Neuronal stem cell (in vitro differentiated cells): ENCODE results near the gene ERC2.
"Not testable (repeated sequence)": the region's sequence is repeated elsewhere in the genome, so short reads cannot be mapped to it uniquely, and the experiment has no call there.

Experiments
- DNase-seq: peaks from one replicate; pipeline ENCODE4 v3.0.0-alpha.2; 2013; ENCODE audit warnings: low spot score
- H2AFZ ChIP-seq: one replicate; pipeline ENCODE4 v1.6.1; 2013; ENCODE audit warnings: mild to moderate bottlenecking, low read length, inconsistent platforms
- H2AK5ac ChIP-seq: 2 replicates; pipeline ENCODE4 v1.6.1; 2013; ENCODE audit warnings: low read depth, mild to moderate bottlenecking, inconsistent platforms, low read length, moderate library complexity, mixed read lengths
- H2BK120ac ChIP-seq: 2 replicates; pipeline ENCODE4 v1.6.1; 2013; ENCODE audit warnings: low read depth, mild to moderate bottlenecking, inconsistent platforms, low read length, moderate library complexity, mixed read lengths
- H2BK12ac ChIP-seq: one replicate; pipeline ENCODE4 v1.6.1; 2013; ENCODE audit warnings: low read length, inconsistent platforms
- H2BK15ac ChIP-seq: 2 replicates; pipeline ENCODE4 v1.6.1; 2013; ENCODE audit warnings: mild to moderate bottlenecking, low read length, inconsistent platforms, mixed read lengths
- H2BK5ac ChIP-seq: one replicate; pipeline ENCODE4 v1.6.1; 2013; ENCODE audit warnings: inconsistent platforms, mild to moderate bottlenecking, low read length, moderate library complexity
- H3K14ac ChIP-seq: one replicate; pipeline ENCODE4 v1.6.1; 2013; ENCODE audit warnings: low read length, inconsistent platforms
- H3K18ac ChIP-seq: 2 replicates; pipeline ENCODE4 v1.6.1; 2013; ENCODE audit warnings: low read length, inconsistent platforms
- H3K23ac ChIP-seq: 2 replicates; pipeline ENCODE4 v1.6.1; 2013; ENCODE audit warnings: low read depth, mild to moderate bottlenecking, mixed read lengths, low read length, inconsistent platforms; ENCODE audit not compliant: poor library complexity
- H3K27ac ChIP-seq: replicated peaks from 3 replicates; pipeline ENCODE4 v1.5.1; 2013; ENCODE audit warnings: low read length, inconsistent platforms
- H3K27me3 ChIP-seq, 3 experiments: 2 replicates each; pipeline ENCODE4 v1.6.1; 2013; ENCODE audit warnings: low read length in 3 of 3, mild to moderate bottlenecking in 2 of 3, inconsistent platforms in 1 of 3, low read depth in 1 of 3, mixed read lengths in 1 of 3, moderate library complexity in 1 of 3; ENCODE audit not compliant: control insufficient read depth in 3 of 3, insufficient read depth in 3 of 3
- H3K36me3 ChIP-seq, 2 donors: replicated peaks in 1 of 2; 2 replicates each; pipeline ENCODE4 v1.6.1; 2013; ENCODE audit warnings: low read length in 2 of 2; ENCODE audit not compliant: control insufficient read depth in 2 of 2, insufficient read depth in 2 of 2
- H3K4ac ChIP-seq: 2 replicates; pipeline ENCODE4 v1.6.1; 2013; ENCODE audit warnings: inconsistent platforms, mild to moderate bottlenecking, low read length, moderate library complexity
- H3K4me1 ChIP-seq, 2 donors: 1 replicate in 1 of 2; 2 replicates in 1 of 2; pipeline ENCODE4 v1.6.1; 2013; ENCODE audit warnings: low read length in 2 of 2, low read depth in 1 of 2; ENCODE audit not compliant: control insufficient read depth in 2 of 2, insufficient read depth in 1 of 2
- H3K4me2 ChIP-seq: one replicate; pipeline ENCODE4 v1.6.1; 2013; ENCODE audit warnings: mild to moderate bottlenecking, low read length, inconsistent platforms; ENCODE audit not compliant: insufficient read depth, poor library complexity, severe bottlenecking
- H3K4me3 ChIP-seq, 2 donors: 2 replicates each; pipeline ENCODE4 v1.5.1; 2013; ENCODE audit warnings: low read length in 2 of 2, mild to moderate bottlenecking in 2 of 2, inconsistent platforms in 1 of 2, moderate library complexity in 1 of 2
- H3K79me1 ChIP-seq: one replicate; pipeline ENCODE4 v1.6.1; 2013; ENCODE audit warnings: low read depth, mild to moderate bottlenecking, inconsistent platforms, low read length, moderate library complexity
- H3K9ac ChIP-seq: one replicate; pipeline ENCODE4 v1.6.1; 2013; ENCODE audit warnings: mild to moderate bottlenecking, low read depth, low read length, inconsistent platforms; ENCODE audit not compliant: poor library complexity
- H3K9me3 ChIP-seq, 2 donors: replicated peaks in 1 of 2; 2 replicates each; pipeline versions ENCODE3 to v1.6.1; 2013; ENCODE audit warnings: low read length in 2 of 2, mild to moderate bottlenecking in 2 of 2, inconsistent platforms in 1 of 2, low read depth in 1 of 2, mixed read lengths in 1 of 2, moderate library complexity in 1 of 2; ENCODE audit not compliant: control insufficient read depth in 2 of 2, insufficient read depth in 1 of 2
- H4K8ac ChIP-seq: one replicate; pipeline ENCODE4 v1.6.1; 2013; ENCODE audit warnings: low read depth, mild to moderate bottlenecking, inconsistent platforms, low read length, moderate library complexity
- H4K91ac ChIP-seq: one replicate; pipeline ENCODE4 v1.6.1; 2013; ENCODE audit warnings: low read length, low read depth, mild to moderate bottlenecking, inconsistent platforms; ENCODE audit not compliant: poor library complexity
- WGBS, 2 donors: extraction: QIAGEN DNeasy Blood & Tissue Kit; methylation state at CpG; one replicate each; pipeline ENCODE4 v1.1.7; 2013; ENCODE audit warnings: missing lambda C conversion rate in 2 of 2, mixed read lengths in 1 of 2; ENCODE audit not compliant: insufficient read length in 2 of 2, insufficient replicate concordance in 1 of 2; ENCODE audit errors: extremely low coverage in 2 of 2; 5-methylcytosine and 5-hydroxymethylcytosine counted together

Gene ERC2

DNA sequence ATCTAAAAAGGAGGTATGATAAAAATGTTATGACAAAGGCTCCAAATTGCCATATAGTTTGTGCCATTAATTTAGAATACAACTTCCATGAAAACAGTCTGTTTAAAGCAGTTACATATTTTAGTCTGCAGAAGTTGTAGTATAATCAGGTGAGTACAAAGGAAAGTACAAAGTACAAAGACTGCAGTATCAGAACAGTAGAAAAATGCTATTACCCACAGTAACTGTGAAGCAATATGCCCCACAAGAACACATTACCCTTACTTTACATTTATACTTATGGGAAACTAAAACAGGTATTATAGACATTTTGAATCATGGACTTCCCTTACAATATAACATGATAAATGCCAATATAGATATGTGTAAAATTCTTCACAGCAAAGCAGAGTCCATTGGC lies 398.5 kb downstream of the ERC2 start:
- H3K23ac ChIP-seq = no peak overlapping the region
- no peak overlapping the region for H3K4me3 ChIP-seq
- no peak overlapping the region for H2BK5ac ChIP-seq
- no peak overlapping the region for H3K9ac ChIP-seq
- H3K4me2 ChIP-seq = no peak overlapping the region
- no peak overlapping the region for H2BK120ac ChIP-seq
- no peak overlapping the region for H3K4ac ChIP-seq
- H3K36me3 ChIP-seq = no peaks in the 10 kb centered on the region
- no peak overlapping the region for H3K27ac ChIP-seq
- H2BK15ac ChIP-seq = no peak overlapping the region
- H2AK5ac ChIP-seq = no peak overlapping the region
- no peak overlapping the region for H4K8ac ChIP-seq
- DNase-seq = no peak
- no peaks in the 10 kb centered on the region for H3K9me3 ChIP-seq
- H3K18ac ChIP-seq = no peak overlapping the region
- no peak overlapping the region for H2BK12ac ChIP-seq
- H3K27me3 ChIP-seq = peaks cover 0 to 3% (median 0%) of the 10 kb centered on the region in 3 experiments
- H3K79me1 ChIP-seq = no peaks in the 10 kb centered on the region
- H2AFZ ChIP-seq = no peak overlapping the region
- no peak overlapping the region for H4K91ac ChIP-seq
- no peaks in the 10 kb centered on the region for H3K4me1 ChIP-seq
- no peak overlapping the region for H3K14ac ChIP-seq

DNA sequence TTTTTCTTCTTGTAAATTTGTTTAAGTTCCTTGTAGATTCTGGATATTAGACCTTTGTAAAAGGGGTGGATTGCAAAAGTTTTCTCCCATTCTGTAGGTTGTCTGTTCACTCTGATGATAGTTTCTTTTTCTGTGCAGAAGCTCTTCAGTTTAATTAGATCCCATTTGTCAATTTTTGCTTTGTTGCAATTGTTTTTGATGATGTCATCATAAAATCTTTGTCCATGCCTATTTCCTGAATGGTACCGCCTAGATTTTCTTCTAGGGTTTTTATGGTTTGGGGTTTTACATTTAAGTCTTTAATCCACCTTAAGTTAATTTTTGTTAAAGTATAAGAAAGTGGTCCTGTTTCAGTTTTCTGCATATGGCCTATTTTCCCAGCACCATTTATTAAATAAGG lies 401.9 kb downstream of the ERC2 start:
- not testable (repeated sequence) for DNase-seq, H2BK15ac ChIP-seq, H3K27me3 ChIP-seq, H3K4me3 ChIP-seq, H3K4me1 ChIP-seq, H3K27ac ChIP-seq, H3K14ac ChIP-seq, H3K4ac ChIP-seq, H2AFZ ChIP-seq, H4K8ac ChIP-seq, H2AK5ac ChIP-seq, H2BK5ac ChIP-seq, H3K4me2 ChIP-seq, H4K91ac ChIP-seq, H3K18ac ChIP-seq, H3K79me1 ChIP-seq, H2BK120ac ChIP-seq, H3K36me3 ChIP-seq, H3K9me3 ChIP-seq, H3K9ac ChIP-seq, H3K23ac ChIP-seq, H2BK12ac ChIP-seq
- no CpG with 5 or more reads among the region's 1 CpG for WGBS, 2 donors

DNA sequence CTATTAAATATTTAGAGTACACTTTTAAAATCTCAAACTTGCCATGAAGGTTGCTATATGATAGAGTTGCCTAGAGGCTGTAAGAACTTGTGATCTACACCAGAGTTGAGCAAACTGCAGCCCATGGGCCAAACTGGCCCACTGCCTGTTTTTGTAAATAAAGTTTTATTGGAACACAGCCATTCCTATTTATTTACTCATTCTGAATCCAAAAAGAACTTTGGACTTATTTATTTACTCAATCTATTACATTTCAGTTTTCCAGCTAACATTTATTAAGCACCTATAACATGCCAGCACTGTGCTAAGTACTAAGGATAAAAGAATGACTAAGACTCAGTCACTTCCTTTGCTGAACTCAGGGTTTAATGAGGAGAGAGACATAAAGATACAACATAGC lies 403.6 kb downstream of the ERC2 start:
- H3K23ac ChIP-seq = no peak overlapping the region
- no peak overlapping the region for H2BK120ac ChIP-seq
- no peak overlapping the region for H2BK12ac ChIP-seq
- H4K8ac ChIP-seq = no peak overlapping the region
- no peak overlapping the region for H3K14ac ChIP-seq
- no peaks in the 10 kb centered on the region for H3K9me3 ChIP-seq
- H3K4me3 ChIP-seq = no peak overlapping the region
- H2AFZ ChIP-seq = no peak overlapping the region
- peaks cover 0 to 3% of the 10 kb centered on the region in 2 donors for H3K4me1 ChIP-seq
- no peaks in the 10 kb centered on the region for H3K79me1 ChIP-seq
- H3K9ac ChIP-seq = no peak overlapping the region
- no peaks in the 10 kb centered on the region for H3K27me3 ChIP-seq
- no peak overlapping the region for H3K4ac ChIP-seq
- no peak overlapping the region for H2BK15ac ChIP-seq
- H4K91ac ChIP-seq = no peak overlapping the region
- no peak for DNase-seq
- H3K27ac ChIP-seq = no peak overlapping the region
- H2BK5ac ChIP-seq = no peak overlapping the region
- H3K36me3 ChIP-seq = no peaks in the 10 kb centered on the region
- H3K18ac ChIP-seq = no peak overlapping the region
- H2AK5ac ChIP-seq = no peak overlapping the region
- no peak overlapping the region for H3K4me2 ChIP-seq

DNA sequence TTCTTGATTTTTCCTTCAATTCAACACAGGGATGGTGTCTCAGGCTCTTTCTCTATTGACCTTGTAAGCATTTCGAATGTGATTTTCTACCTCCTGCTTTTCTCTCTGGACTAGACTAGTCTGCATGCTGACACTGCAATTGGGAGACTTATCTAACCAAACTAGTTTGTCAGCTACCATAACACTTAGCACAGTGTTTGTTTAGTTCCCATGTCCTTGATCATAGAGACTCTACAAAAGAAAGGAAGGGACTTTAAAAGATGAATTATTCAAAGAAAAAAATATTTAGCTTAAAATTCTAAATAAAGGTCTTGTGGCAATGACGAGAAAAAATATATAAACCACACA lies 407.0 kb downstream of the ERC2 start:
- no peaks in the 10 kb centered on the region for H3K79me1 ChIP-seq
- H3K27ac ChIP-seq = no peak overlapping the region
- no peak overlapping the region for H3K9ac ChIP-seq
- H3K27me3 ChIP-seq = no peaks in the 10 kb centered on the region
- no peak overlapping the region for H3K14ac ChIP-seq
- H3K4me2 ChIP-seq = no peak overlapping the region
- no peaks in the 10 kb centered on the region for H3K9me3 ChIP-seq
- no peak overlapping the region for H2BK12ac ChIP-seq
- H3K4me3 ChIP-seq = no peak overlapping the region
- H4K8ac ChIP-seq = no peak overlapping the region
- H2BK5ac ChIP-seq = no peak overlapping the region
- no peak overlapping the region for H2AFZ ChIP-seq
- H2BK120ac ChIP-seq = no peak overlapping the region
- peaks cover 0 to 3% of the 10 kb centered on the region in 2 donors for H3K4me1 ChIP-seq
- no peak overlapping the region for H2BK15ac ChIP-seq
- no peak overlapping the region for H3K18ac ChIP-seq
- no peak overlapping the region for H3K23ac ChIP-seq
- H3K36me3 ChIP-seq = no peaks in the 10 kb centered on the region
- WGBS, 2 donors = no CpG with 5 or more reads among the region's 2 CpGs
- no peak for DNase-seq
- H3K4ac ChIP-seq = no peak overlapping the region
- no peak overlapping the region for H4K91ac ChIP-seq
- no peak overlapping the region for H2AK5ac ChIP-seq
